ENCODE data around the gene USP6. TPM values are rescaled to one million over a fixed set of nuclear protein-coding genes. Genes with fewer than 3 reads are reported as not detected.

USP6 gene
- total and polyA plus RNA-seq, 2 of the 13 experiments (the other 11 are each of a cell fraction or from before 2014, with no cell fraction given), result 0.04 TPM; not detected in 1

GRCh38 chr17:5111402-5112204 is 4.2 kb upstream of the USP6 start, which contains the start of gene ZNF232 (continued):
- TF ChIP-seq KLF16 (CRISPR knock-in tag; IDR thresholded peaks at IDR 0.05) (peak in 1 of 2 experiments; percentile 76; a peak in 2 of 4 replicates), ZNF367 (CRISPR knock-in tag; IDR thresholded peaks at IDR 0.05; ENCODE audit: borderline replicate concordance) (no peak; the same call in 1 of the 2 replicates), TP53 (CRISPR knock-in tag; conservative IDR thresholded peaks at IDR 0.05) (no peak), NFKBIZ (CRISPR knock-in tag; IDR thresholded peaks at IDR 0.05) (0 out of 2 replicates have a peak, but pooled peaks have one; percentile 23), ARNT (IDR thresholded peaks at IDR 0.05) (no peak), PLRG1 (conservative IDR thresholded peaks at IDR 0.05) (no peak), MAFK (conservative IDR thresholded peaks at IDR 0.05 in 1 of 2, IDR thresholded peaks at IDR 0.05 in 1 of 2; ENCODE audit: low read length in 2 of 2) (no peak), EP300 (IDR thresholded peaks at IDR 0.05; ENCODE audit: low read depth in 2 of 2, low read length in 2 of 2) (no peak; a peak in 1 of 4 replicates), EP300 (CRISPR knock-in tag; IDR thresholded peaks at IDR 0.05; ENCODE audit: borderline replicate concordance) (peak; percentile 62; the same call in 1 of the 2 replicates), CBX2 (IDR thresholded peaks at IDR 0.05; ENCODE audit: low read depth, low read length) (no peak), CBX2 (CRISPR knock-in tag; IDR thresholded peaks at IDR 0.05; ENCODE audit: low read depth) (no peak; the same call in 1 of the 2 replicates), DNMT1 (CRISPR knock-in tag; IDR thresholded peaks at IDR 0.05) (0 out of 2 replicates have a peak, but pooled peaks have one; percentile 74), ZNF740 (CRISPR knock-in tag; IDR thresholded peaks at IDR 0.05) (no peak; the same call in 1 of the 2 replicates), MNT (IDR thresholded peaks at IDR 0.05) (peak; percentile 35), ATF3 (CRISPR knock-in tag; IDR thresholded peaks at IDR 0.05) (no peak), BORCS8-MEF2B (CRISPR knock-in tag; IDR thresholded peaks at IDR 0.05) (peak; percentile 79; the same call in 1 of the 2 replicates), MED1 (CRISPR knock-in tag; IDR thresholded peaks at IDR 0.05) (peak; percentile 69; the same call in 1 of the 2 replicates), RFXANK (CRISPR knock-in tag; IDR thresholded peaks at IDR 0.05) (no peak), MIER2 (CRISPR knock-in tag; IDR thresholded peaks at IDR 0.05) (no peak), HINFP (CRISPR knock-in tag; IDR thresholded peaks at IDR 0.05; ENCODE audit: low read depth) (0 out of 2 replicates have a peak, but pooled peaks have one; percentile 49), ZNF770 (CRISPR knock-in tag; IDR thresholded peaks at IDR 0.05) (peak; percentile 76), GTF3A (CRISPR knock-in tag; conservative IDR thresholded peaks at IDR 0.05) (no peak)

Data from HepG2 (cell line).